ENCODE results near the gene MED29.

- no peak for TF ChIP-seq CTCF (IDR thresholded peaks at IDR 0.05)
- TF ChIP-seq POLR2A (IDR thresholded peaks at IDR 0.05): no peak
These were observed 38.6 kb upstream of the MED29 start for GRCh38 chr19:39352381-39353255.

Data from body of pancreas (tissue), 4 donors.